Retinal pigment epithelial cell (primary cell): ENCODE measurements around the gene IL1RL2.
A peak's percentile ranks its signal among the peaks of the same experiment; 100 is the strongest.

ENCODE experiments used
- DNase-seq: peaks from one replicate; pipeline ENCODE4 v3.0.0-alpha.2; 2010; ENCODE audit warnings: low read depth
- H3K4me3 ChIP-seq: 2 replicates; pipeline ENCODE4 v1.5.1; 2011; ENCODE audit warnings: mild to moderate bottlenecking, low read length, control low read depth, moderate library complexity
- TF ChIP-seq, protein P1 (sequence below): conservative IDR thresholded peaks from 2 replicates; pipeline ENCODE4 v1.5.1; 2011; ENCODE audit warnings: low read depth, low read length, control low read depth, inconsistent platforms

The IL1RL2 gene

DNA sequence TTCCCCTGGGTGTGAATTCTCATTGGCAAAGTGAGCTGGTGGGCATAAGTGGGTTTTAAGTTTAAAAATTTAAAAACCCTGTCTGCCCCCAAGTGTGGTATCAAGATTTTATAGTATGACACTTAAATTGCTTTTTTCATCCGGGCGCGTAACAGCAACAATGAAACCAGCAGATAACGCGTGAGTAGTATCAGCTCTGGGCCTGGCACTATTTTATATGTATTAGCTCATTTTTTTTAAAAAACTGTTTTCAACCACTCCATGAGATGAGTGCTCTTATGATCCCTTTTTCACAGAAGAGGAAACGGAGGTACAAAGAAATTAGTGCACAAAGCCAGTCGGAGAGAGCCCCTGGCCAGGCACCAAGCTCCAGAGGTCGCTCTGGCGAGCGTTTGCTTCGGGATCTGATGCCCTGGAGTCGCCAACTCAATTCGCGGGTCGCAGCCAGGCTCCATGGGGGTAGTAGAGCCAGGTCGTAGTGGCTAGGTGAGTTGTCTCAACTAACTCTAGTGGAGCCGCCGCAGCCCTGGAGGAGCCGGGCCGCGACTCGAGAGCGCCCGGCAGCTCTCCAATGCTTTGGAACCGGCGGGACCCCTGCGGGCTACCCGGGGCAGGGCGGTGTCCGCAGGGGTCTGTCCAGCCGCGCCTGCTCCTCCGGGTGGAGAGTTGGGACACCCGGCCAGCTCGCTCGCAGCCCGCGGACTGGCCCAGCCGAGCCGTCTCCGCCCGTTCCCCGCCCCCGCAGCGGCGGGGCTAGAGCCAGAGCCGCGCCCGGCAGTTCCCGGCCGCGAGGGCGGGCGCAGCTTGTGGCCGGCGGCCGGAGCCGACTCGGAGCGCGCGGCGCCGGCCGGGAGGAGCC, 44.6 kb upstream of the IL1RL2 start, which contains the start of gene IL1R1:
Gene IL1R1, plus strand, starts transcription at position 777 of the 859 bp plus-strand sequence. CDS start 14,979 bp downstream, outside the sequence.
- DNase-seq: no peak
- TF ChIP-seq, protein P1, sequence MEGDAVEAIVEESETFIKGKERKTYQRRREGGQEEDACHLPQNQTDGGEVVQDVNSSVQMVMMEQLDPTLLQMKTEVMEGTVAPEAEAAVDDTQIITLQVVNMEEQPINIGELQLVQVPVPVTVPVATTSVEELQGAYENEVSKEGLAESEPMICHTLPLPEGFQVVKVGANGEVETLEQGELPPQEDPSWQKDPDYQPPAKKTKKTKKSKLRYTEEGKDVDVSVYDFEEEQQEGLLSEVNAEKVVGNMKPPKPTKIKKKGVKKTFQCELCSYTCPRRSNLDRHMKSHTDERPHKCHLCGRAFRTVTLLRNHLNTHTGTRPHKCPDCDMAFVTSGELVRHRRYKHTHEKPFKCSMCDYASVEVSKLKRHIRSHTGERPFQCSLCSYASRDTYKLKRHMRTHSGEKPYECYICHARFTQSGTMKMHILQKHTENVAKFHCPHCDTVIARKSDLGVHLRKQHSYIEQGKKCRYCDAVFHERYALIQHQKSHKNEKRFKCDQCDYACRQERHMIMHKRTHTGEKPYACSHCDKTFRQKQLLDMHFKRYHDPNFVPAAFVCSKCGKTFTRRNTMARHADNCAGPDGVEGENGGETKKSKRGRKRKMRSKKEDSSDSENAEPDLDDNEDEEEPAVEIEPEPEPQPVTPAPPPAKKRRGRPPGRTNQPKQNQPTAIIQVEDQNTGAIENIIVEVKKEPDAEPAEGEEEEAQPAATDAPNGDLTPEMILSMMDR: no peak
- H3K4me3 ChIP-seq: peak within 1 kb of the TSS; percentile 59

DNA sequence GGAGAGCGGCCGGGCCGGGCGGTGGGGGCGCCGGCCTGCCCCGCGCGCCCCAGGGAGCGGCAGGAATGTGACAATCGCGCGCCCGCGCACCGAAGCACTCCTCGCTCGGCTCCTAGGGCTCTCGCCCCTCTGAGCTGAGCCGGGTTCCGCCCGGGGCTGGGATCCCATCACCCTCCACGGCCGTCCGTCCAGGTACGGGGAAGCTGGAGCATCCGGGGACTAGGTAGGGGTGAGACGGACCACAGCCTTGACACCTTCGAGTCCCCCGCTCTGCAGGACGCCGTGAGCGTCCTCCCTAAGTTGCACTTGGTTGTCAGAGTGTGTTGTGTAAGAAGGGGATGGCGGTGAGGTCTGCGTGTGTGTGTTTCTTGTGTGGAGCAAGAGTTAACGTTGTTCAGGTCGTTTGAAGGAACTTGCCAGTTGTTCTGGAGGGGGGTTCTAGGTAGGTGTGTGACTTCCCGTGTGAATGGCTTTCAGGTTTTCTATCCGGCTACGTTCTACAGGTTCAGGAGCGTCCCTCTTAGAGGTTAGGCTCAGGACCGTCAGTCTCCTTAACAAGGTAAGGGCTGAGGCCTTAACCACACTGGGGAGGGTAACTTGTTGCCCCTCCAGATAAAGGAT, 43.9 kb upstream of the IL1RL2 start:
- peak overlapping the region; percentile 57 for H3K4me3 ChIP-seq
- TF ChIP-seq, protein P1: no peak
- DNase-seq: no peak

DNA sequence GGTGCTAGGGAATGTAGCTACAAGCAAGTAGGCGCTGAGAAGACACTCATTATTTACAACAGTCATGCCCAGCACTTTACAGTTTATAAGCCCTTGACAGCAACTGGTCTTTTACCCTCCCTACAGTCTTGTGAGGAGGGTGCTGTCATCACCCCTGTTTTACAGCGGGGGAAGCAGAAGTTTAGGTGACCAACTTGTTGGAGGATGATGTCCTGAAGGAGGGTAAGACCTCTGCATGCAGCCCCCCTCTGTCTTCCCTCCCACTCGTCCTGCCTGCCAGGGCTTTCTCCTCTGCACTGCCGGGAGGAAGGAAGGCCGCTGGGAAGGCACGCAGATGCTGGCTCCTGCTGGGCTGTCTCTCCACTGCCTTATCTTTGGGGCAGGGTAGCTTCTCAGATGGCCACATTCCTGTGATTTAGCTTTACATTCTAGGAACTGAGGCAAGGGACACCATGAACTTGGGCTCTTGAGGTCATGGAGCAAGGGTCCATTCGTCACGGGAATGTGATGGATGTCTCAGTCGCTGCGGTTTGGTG, 43.3 kb upstream of the IL1RL2 start:
- TF ChIP-seq, protein P1: no peak
- no peak for DNase-seq
- no peak overlapping the region for H3K4me3 ChIP-seq

GRCh38 chr2:102144128-102144527, 42.7 kb upstream of the IL1RL2 start:
- no peak for DNase-seq
- H3K4me3 ChIP-seq: no peak overlapping the region
- TF ChIP-seq, protein P1: no peak

GRCh38 chr2:102145107-102145506, 41.7 kb upstream of the IL1RL2 start:
- no peak for DNase-seq
- H3K4me3 ChIP-seq: no peak overlapping the region
- TF ChIP-seq, protein P1: no peak

DNA sequence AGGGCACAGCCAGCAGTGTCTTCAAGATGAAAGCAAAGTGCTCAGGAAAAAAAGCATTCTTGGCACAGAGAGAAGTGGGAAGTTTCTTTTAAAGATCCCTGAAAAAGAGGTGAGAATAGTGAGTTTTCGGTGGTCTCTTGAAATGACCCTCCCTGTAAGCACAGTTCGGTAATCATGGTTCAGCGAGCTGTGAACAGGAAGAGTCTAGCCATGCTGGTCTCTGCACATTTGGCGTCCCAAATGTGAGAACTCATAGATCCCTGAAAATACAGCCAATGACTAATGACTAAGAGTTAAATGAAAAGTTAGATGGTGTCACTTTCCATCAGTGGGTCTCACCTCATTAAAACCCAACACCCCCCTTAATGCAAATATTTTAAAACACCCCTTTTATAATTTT, 40.9 kb upstream of the IL1RL2 start:
- no peak overlapping the region for H3K4me3 ChIP-seq
- TF ChIP-seq, protein P1: no peak
- no peak for DNase-seq
